Liver (tissue), 9 donors: Measurements from ENCODE around the gene SNRPD2. TPM values are rescaled to one million over a fixed set of nuclear protein-coding genes. Genes with fewer than 3 reads are reported as not detected.

Experiments
- DNase-seq: peaks from one replicate; pipeline ENCODE4 v3.0.0-alpha.2; 2017; ENCODE audit warnings: low spot score
- H3K27ac ChIP-seq, 2 donors: one replicate each; pipeline ENCODE4 v1.7.0; 2013; ENCODE audit warnings: inconsistent platforms in 2 of 2, low read length in 2 of 2, control low read depth in 1 of 2, low read depth in 1 of 2, mild to moderate bottlenecking in 1 of 2
- H3K27me3 ChIP-seq, 4 donors: one replicate each; pipeline versions ENCODE4 v1.6.1 to v1.7.0; 2013; ENCODE audit warnings: low read length in 3 of 4, inconsistent platforms in 1 of 4, mild to moderate bottlenecking in 1 of 4, moderate library complexity in 1 of 4; ENCODE audit not compliant: control insufficient read depth in 4 of 4, insufficient read depth in 4 of 4
- H3K36me3 ChIP-seq, 4 donors: one replicate each; pipeline versions ENCODE4 v1.6.1 to v1.7.0; 2013; ENCODE audit warnings: low read length in 3 of 4, mild to moderate bottlenecking in 3 of 4, low read depth in 1 of 4, moderate library complexity in 1 of 4; ENCODE audit not compliant: control insufficient read depth in 4 of 4, insufficient read depth in 3 of 4
- H3K4me1 ChIP-seq, 4 donors: one replicate each; pipeline versions ENCODE4 v1.6.1 to v1.7.0; 2013; ENCODE audit warnings: low read length in 3 of 4, mild to moderate bottlenecking in 3 of 4, moderate library complexity in 1 of 4; ENCODE audit not compliant: control insufficient read depth in 4 of 4, insufficient read depth in 4 of 4
- H3K4me3 ChIP-seq, 3 donors: one replicate each; pipeline versions ENCODE4 v1.6.1 to v1.7.0; 2013; ENCODE audit warnings: low read length in 3 of 3, control low read depth in 1 of 3, low read depth in 1 of 3, mild to moderate bottlenecking in 1 of 3
- H3K9ac ChIP-seq, 2 donors: one replicate each; pipeline ENCODE4 v1.7.0; 2013; ENCODE audit warnings: low read length in 2 of 2, mild to moderate bottlenecking in 2 of 2, moderate library complexity in 2 of 2, control low read depth in 1 of 2, low read depth in 1 of 2
- H3K9me3 ChIP-seq, 4 donors: one replicate each; pipeline versions ENCODE4 v1.6.1 to v1.7.0; 2013; ENCODE audit warnings: low read length in 3 of 4; ENCODE audit not compliant: control insufficient read depth in 4 of 4
- CTCF ChIP-seq: fragments of 150-350 bp; IDR thresholded peaks from 2 replicates; pipeline ENCODE4 v1.5.1; 2017; ENCODE audit warnings: improper control_type of control experiment, low read depth, low read length; ENCODE audit not compliant: missing input control
- EGR1 ChIP-seq, 2 donors: IDR thresholded peaks; 2 replicates each; pipeline ENCODE4 v1.6.1; 2016 to 2018; ENCODE audit warnings: antibody characterized with exemption in 2 of 2, low read depth in 2 of 2
- FOXA1 ChIP-seq: IDR thresholded peaks from 2 replicates; pipeline ENCODE4 v1.6.1; 2016; ENCODE audit warnings: antibody characterized with exemption
- FOXA2 ChIP-seq: IDR thresholded peaks from 2 replicates; pipeline ENCODE4 v1.6.1; 2016; ENCODE audit warnings: antibody characterized with exemption
- HNF4A ChIP-seq, 2 donors: conservative IDR thresholded peaks; 2 replicates each; pipeline ENCODE4 v1.6.1; 2016; ENCODE audit warnings: antibody characterized with exemption in 2 of 2, mild to moderate bottlenecking in 2 of 2
- HNF4G ChIP-seq: IDR thresholded peaks from 2 replicates; pipeline ENCODE4 v1.6.1; 2016; ENCODE audit warnings: antibody characterized with exemption
- MAX ChIP-seq: IDR thresholded peaks from 2 replicates; pipeline ENCODE4 v1.6.1; 2016; ENCODE audit warnings: antibody characterized with exemption
- NR2F2 ChIP-seq: IDR thresholded peaks from 2 replicates; pipeline ENCODE4 v1.6.1; 2016; ENCODE audit warnings: antibody characterized with exemption
- RAD21 ChIP-seq, 2 donors: IDR thresholded peaks; 2 replicates each; pipeline ENCODE4 v1.6.1; 2016; ENCODE audit warnings: antibody characterized with exemption in 2 of 2, mild to moderate bottlenecking in 2 of 2
- RXRA ChIP-seq, 2 donors: IDR thresholded peaks; 2 replicates each; pipeline ENCODE4 v1.6.1; 2017 to 2018; ENCODE audit warnings: antibody characterized with exemption in 2 of 2, mild to moderate bottlenecking in 1 of 2
- SP1 ChIP-seq: IDR thresholded peaks from 2 replicates; pipeline ENCODE4 v1.6.1; 2018; ENCODE audit warnings: antibody characterized with exemption, mild to moderate bottlenecking
- TAF1 ChIP-seq: conservative IDR thresholded peaks from 2 replicates; pipeline ENCODE4 v1.6.1; 2016; ENCODE audit warnings: antibody characterized with exemption, mild to moderate bottlenecking
- YY1 ChIP-seq: IDR thresholded peaks from 2 replicates; pipeline ENCODE4 v1.6.1; 2016; ENCODE audit warnings: antibody characterized with exemption, mild to moderate bottlenecking
- ZBTB33 ChIP-seq: IDR thresholded peaks from 2 replicates; pipeline ENCODE4 v1.6.1; 2016; ENCODE audit warnings: antibody characterized with exemption
- WGBS: extraction: QIAGEN DNeasy Blood & Tissue Kit; methylation state at CpG from one replicate; pipeline ENCODE4 v1.1.7; 2013; 5-methylcytosine and 5-hydroxymethylcytosine counted together
- polyA plus RNA-seq, 2 donors: library from polyadenylated mRNA; stranded (reverse) in 1 of 2; unstranded in 1 of 2; fragments of 200-250 nt in 1 of 2; fragments of >200 nt in 1 of 2; fragmentation: Nextera tagmentation in 1 of 2; extraction: Ambion mirVana in 1 of 2; gene quantifications; one replicate each; pipeline versions ENCODE4 v1.2.1 to v1.2.3, GENCODE V29; 2013 to 2015
- total RNA-seq, 2 donors: library from RNA; depleted of rRNA; stranded (reverse); fragments of >200 nt; gene quantifications; one replicate each; pipeline ENCODE4 v1.2.3, GENCODE V29; 2014
- TF ChIP-seq, protein P1 (sequence below): IDR thresholded peaks from 2 replicates; pipeline ENCODE4 v1.6.1; 2016; ENCODE audit warnings: antibody characterized with exemption, mild to moderate bottlenecking
- TF ChIP-seq, protein P2 (sequence below): IDR thresholded peaks from 2 replicates; pipeline ENCODE4 v1.6.1; 2016; ENCODE audit warnings: antibody characterized with exemption
- donor health status: healthy.
- donor health status: healthy.
- donor health status: healthy.
- donor health status: healthy.
- donor health status: healthy.

SNRPD2 gene
- total and polyA plus RNA-seq, 4 donors: 38.6 to 175 (median 90.5) TPM

- Histone ChIP-seq H3K27ac (no peak overlapping the region), H3K4me3 (no peak overlapping the region), H3K4me1 (no peaks in the 10 kb centered on the region), H3K9me3 (no peaks in the 10 kb centered on the region), H3K27me3 (peaks cover 0 to 3% (median 0%) of the 10 kb centered on the region in 4 donors), H3K36me3 (no peaks in the 10 kb centered on the region), H3K9ac (no peak overlapping the region)
- WGBS: 54% methylated on average over 8 of the region's 8 CpGs
- TF ChIP-seq HNF4G (no peak), TAF1 (no peak), MAX (no peak), ZBTB33 (no peak), YY1 (no peak), FOXA2 (no peak), NR2F2 (no peak)
- TF ChIP-seq, protein P1, sequence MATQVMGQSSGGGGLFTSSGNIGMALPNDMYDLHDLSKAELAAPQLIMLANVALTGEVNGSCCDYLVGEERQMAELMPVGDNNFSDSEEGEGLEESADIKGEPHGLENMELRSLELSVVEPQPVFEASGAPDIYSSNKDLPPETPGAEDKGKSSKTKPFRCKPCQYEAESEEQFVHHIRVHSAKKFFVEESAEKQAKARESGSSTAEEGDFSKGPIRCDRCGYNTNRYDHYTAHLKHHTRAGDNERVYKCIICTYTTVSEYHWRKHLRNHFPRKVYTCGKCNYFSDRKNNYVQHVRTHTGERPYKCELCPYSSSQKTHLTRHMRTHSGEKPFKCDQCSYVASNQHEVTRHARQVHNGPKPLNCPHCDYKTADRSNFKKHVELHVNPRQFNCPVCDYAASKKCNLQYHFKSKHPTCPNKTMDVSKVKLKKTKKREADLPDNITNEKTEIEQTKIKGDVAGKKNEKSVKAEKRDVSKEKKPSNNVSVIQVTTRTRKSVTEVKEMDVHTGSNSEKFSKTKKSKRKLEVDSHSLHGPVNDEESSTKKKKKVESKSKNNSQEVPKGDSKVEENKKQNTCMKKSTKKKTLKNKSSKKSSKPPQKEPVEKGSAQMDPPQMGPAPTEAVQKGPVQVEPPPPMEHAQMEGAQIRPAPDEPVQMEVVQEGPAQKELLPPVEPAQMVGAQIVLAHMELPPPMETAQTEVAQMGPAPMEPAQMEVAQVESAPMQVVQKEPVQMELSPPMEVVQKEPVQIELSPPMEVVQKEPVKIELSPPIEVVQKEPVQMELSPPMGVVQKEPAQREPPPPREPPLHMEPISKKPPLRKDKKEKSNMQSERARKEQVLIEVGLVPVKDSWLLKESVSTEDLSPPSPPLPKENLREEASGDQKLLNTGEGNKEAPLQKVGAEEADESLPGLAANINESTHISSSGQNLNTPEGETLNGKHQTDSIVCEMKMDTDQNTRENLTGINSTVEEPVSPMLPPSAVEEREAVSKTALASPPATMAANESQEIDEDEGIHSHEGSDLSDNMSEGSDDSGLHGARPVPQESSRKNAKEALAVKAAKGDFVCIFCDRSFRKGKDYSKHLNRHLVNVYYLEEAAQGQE: no peak
- TF ChIP-seq, protein P2, sequence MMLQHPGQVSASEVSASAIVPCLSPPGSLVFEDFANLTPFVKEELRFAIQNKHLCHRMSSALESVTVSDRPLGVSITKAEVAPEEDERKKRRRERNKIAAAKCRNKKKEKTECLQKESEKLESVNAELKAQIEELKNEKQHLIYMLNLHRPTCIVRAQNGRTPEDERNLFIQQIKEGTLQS: no peak
- no peak for DNase-seq
Measured at GRCh38 chr19:45660636-45661035, 31.1 kb downstream of the SNRPD2 start.

- H3K9me3 ChIP-seq: no peaks in the 10 kb centered on the region
- no peak overlapping the region for H3K27ac ChIP-seq
- H3K36me3 ChIP-seq: no peaks in the 10 kb centered on the region
- WGBS: 72% methylated on average over 6 of the region's 6 CpGs
- no peaks in the 10 kb centered on the region for H3K27me3 ChIP-seq
- no peak for DNase-seq
- no peak overlapping the region for H3K9ac ChIP-seq
- no peaks in the 10 kb centered on the region for H3K4me1 ChIP-seq
- H3K4me3 ChIP-seq: no peak overlapping the region
- TF ChIP-seq ZBTB33: no peak
- no peak for TF ChIP-seq FOXA2
- TF ChIP-seq, protein P1: no peak
- no peak for TF ChIP-seq CTCF
- no peak for TF ChIP-seq HNF4G
- TF ChIP-seq MAX: no peak
- no peak for TF ChIP-seq FOXA1
- no peak for TF ChIP-seq HNF4A (conservative IDR thresholded peaks at IDR 0.05)
- TF ChIP-seq RAD21 (IDR thresholded peaks at IDR 0.05): no peak
- no peak for TF ChIP-seq YY1
- TF ChIP-seq EGR1 (IDR thresholded peaks at IDR 0.05; ENCODE audit: low read depth in 2 of 2): no peak
- no peak for TF ChIP-seq SP1
- no peak for TF ChIP-seq RXRA (IDR thresholded peaks at IDR 0.05)
- no peak for TF ChIP-seq NR2F2
- TF ChIP-seq, protein P2: no peak
- TF ChIP-seq TAF1: no peak
Measured at GRCh38 chr19:45659096-45659729, 32.5 kb downstream of the SNRPD2 start.
